ENCODE measurements around the gene COL25A1.
A peak's percentile ranks its signal among the peaks of the same experiment; 100 is the strongest.

COL25A1 gene

DNA sequence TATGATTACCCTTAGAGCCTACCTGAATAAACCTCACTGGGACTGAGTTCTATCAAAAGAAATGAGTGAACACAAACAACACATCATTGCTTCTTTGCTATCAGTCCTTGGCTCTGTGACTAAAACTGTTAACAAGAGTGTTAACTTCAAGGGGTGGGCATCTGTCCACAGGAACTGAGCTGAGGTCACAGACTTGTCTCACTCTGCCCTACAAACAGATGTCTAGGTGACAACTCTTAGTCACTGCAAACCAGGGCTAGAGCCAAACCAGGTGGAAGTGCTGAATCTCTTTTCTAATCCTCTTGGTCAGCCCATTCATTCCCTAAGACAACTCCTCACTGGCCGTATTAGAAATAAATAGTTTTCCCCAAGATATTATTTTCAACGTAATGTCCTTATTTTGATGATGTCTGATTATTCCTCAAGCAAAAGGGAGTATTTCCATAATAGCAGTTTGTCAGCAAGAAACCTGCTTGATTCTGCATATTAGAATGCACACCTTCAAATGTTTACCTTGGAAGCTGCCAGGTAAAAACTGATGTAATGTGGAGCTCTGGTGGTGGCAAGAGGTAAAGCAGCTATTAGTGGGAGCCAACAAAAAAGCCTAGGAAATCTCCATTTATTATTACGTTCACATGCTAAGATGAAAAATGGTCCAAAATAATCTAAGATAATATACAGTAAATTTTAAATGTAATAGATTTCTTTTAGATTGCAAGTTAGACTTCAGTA is 4.0 kb downstream of the COL25A1 start:
- DNase-seq (ENCODE audit: low read depth), result no peak
- TF ChIP-seq, protein P1, sequence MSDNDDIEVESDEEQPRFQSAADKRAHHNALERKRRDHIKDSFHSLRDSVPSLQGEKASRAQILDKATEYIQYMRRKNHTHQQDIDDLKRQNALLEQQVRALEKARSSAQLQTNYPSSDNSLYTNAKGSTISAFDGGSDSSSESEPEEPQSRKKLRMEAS (IDR thresholded peaks at IDR 0.05; ENCODE audit: low read depth, low read length), result no peak
- TF ChIP-seq, protein P2, sequence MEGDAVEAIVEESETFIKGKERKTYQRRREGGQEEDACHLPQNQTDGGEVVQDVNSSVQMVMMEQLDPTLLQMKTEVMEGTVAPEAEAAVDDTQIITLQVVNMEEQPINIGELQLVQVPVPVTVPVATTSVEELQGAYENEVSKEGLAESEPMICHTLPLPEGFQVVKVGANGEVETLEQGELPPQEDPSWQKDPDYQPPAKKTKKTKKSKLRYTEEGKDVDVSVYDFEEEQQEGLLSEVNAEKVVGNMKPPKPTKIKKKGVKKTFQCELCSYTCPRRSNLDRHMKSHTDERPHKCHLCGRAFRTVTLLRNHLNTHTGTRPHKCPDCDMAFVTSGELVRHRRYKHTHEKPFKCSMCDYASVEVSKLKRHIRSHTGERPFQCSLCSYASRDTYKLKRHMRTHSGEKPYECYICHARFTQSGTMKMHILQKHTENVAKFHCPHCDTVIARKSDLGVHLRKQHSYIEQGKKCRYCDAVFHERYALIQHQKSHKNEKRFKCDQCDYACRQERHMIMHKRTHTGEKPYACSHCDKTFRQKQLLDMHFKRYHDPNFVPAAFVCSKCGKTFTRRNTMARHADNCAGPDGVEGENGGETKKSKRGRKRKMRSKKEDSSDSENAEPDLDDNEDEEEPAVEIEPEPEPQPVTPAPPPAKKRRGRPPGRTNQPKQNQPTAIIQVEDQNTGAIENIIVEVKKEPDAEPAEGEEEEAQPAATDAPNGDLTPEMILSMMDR (IDR thresholded peaks at IDR 0.05; ENCODE audit: low read depth, low read length), result no peak
- TF ChIP-seq MYC (IDR thresholded peaks at IDR 0.05; ENCODE audit: low read depth, low read length) (no peak), POLR2A (IDR thresholded peaks at IDR 0.05; ENCODE audit: extremely low read depth, insufficient read length) (no peak)

GRCh38 chr4:109296527-109296926 is 5.9 kb downstream of the COL25A1 start:
- TF ChIP-seq, protein P2 (IDR thresholded peaks at IDR 0.05; ENCODE audit: low read depth, low read length), result no peak
- TF ChIP-seq MYC (IDR thresholded peaks at IDR 0.05; ENCODE audit: low read depth, low read length) (no peak), POLR2A (IDR thresholded peaks at IDR 0.05; ENCODE audit: extremely low read depth, insufficient read length) (no peak)
- TF ChIP-seq, protein P1 (IDR thresholded peaks at IDR 0.05; ENCODE audit: low read depth, low read length), result no peak
- no peak overlapping the region for H3K4me3 ChIP-seq (ENCODE audit: low read depth, low read length)
- DNase-seq (ENCODE audit: low read depth), result no peak

More for the DNA sequence above, 4.0 kb downstream of the COL25A1 start:
- no peak overlapping the region for H3K4me3 ChIP-seq (ENCODE audit: low read depth, low read length)

DNA sequence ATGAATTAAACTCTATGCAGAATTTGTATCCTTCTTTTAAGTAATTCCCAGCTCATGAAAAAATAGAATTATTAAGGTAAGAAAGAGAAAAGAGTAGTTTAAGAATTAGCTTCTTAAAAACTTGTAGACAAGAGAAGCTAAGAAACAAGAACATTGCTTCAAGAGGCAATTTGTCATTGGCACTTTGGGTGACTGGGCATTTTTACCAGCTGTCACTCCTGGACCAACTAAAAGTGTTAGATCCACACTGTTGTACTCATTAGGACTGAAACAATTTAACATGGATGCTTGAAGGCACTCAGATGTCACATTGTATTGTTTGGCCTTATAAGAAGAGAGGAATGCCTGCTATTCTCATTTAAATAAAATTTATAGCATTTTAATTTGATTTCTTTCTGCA is 7.4 kb downstream of the COL25A1 start:
- DNase-seq (ENCODE audit: low read depth), result no peak
- H3K4me3 ChIP-seq (ENCODE audit: low read depth, low read length), result no peak overlapping the region
- TF ChIP-seq, protein P2 (IDR thresholded peaks at IDR 0.05; ENCODE audit: low read depth, low read length), result no peak
- TF ChIP-seq MYC (IDR thresholded peaks at IDR 0.05; ENCODE audit: low read depth, low read length) (no peak), POLR2A (IDR thresholded peaks at IDR 0.05; ENCODE audit: extremely low read depth, insufficient read length) (no peak)
- TF ChIP-seq, protein P1 (IDR thresholded peaks at IDR 0.05; ENCODE audit: low read depth, low read length), result no peak

- H3K4me3 ChIP-seq (ENCODE audit: low read depth, low read length), result no peak overlapping the region
- DNase-seq (ENCODE audit: low read depth), result no peak
- TF ChIP-seq, protein P2 (IDR thresholded peaks at IDR 0.05; ENCODE audit: low read depth, low read length), result no peak
- TF ChIP-seq, protein P1 (IDR thresholded peaks at IDR 0.05; ENCODE audit: low read depth, low read length), result no peak
- TF ChIP-seq POLR2A (IDR thresholded peaks at IDR 0.05; ENCODE audit: extremely low read depth, insufficient read length), result no peak
- no peak for TF ChIP-seq MYC (IDR thresholded peaks at IDR 0.05; ENCODE audit: low read depth, low read length)
These were observed 7.9 kb downstream of the COL25A1 start for GRCh38 chr4:109294468-109295020.

GRCh38 chr4:109294006-109294405 is 8.5 kb downstream of the COL25A1 start:
- H3K4me3 ChIP-seq (ENCODE audit: low read depth, low read length), result no peak overlapping the region
- no peak for TF ChIP-seq MYC (IDR thresholded peaks at IDR 0.05; ENCODE audit: low read depth, low read length)
- TF ChIP-seq, protein P2 (IDR thresholded peaks at IDR 0.05; ENCODE audit: low read depth, low read length), result peak; percentile 65
- TF ChIP-seq, protein P1 (IDR thresholded peaks at IDR 0.05; ENCODE audit: low read depth, low read length), result no peak
- no peak for TF ChIP-seq POLR2A (IDR thresholded peaks at IDR 0.05; ENCODE audit: extremely low read depth, insufficient read length)
- peak; percentile 58 for DNase-seq (ENCODE audit: low read depth)

All from NB4 (cell line).